ENCODE measurements around the gene NTF4. TPM values are rescaled to one million over a fixed set of nuclear protein-coding genes. Genes with fewer than 3 reads are reported as not detected.
"Not testable (repeated sequence)": the region's sequence is repeated elsewhere in the genome, so short reads cannot be mapped to it uniquely, and the experiment has no call there.

NTF4 gene
- total and polyA plus RNA-seq, 2 of the 8 experiments (the other 6 are each of a cell fraction or from before 2014, with no cell fraction given) = 3.1 to 6.5 TPM

GRCh38 chr19:49074869-49075268 is 10.3 kb upstream of the NTF4 start:
- FAIRE-seq; H4K91ac ChIP-seq (replicated peaks; ENCODE audit: insufficient read length, low read length); H3K36me3 ChIP-seq (ENCODE audit: control insufficient read depth in 2 of 4, insufficient read depth in 4 of 4, low read length in 3 of 4); H4K5ac ChIP-seq (ENCODE audit: insufficient read length, low read depth, low read length); H3K79me1 ChIP-seq (ENCODE audit: low read depth, low read length); H3K4me1 ChIP-seq (replicated peaks in 1 of 4; ENCODE audit: control insufficient read depth in 3 of 4, insufficient read depth in 4 of 4, low read length in 3 of 4); H2BK15ac ChIP-seq (ENCODE audit: low read length); H3K27ac ChIP-seq (ENCODE audit: low read depth, low read length); H3K23ac ChIP-seq (ENCODE audit: insufficient read length); H3K9me3 ChIP-seq (ENCODE audit: insufficient read depth in 2 of 2, low read depth in 1 of 2, low read length in 1 of 2); H4K20me1 ChIP-seq (replicated peaks in 1 of 2; ENCODE audit: control insufficient read depth in 1 of 2, insufficient read depth in 2 of 2, low read length in 2 of 2); H3K4ac ChIP-seq (replicated peaks; ENCODE audit: insufficient read length, low read depth, low read length); H3K9ac ChIP-seq (replicated peaks in 1 of 4; ENCODE audit: extremely low read depth in 1 of 4, low read depth in 3 of 4, low read length in 3 of 4); H2AK5ac ChIP-seq (ENCODE audit: low read depth, low read length); H3K23me2 ChIP-seq (ENCODE audit: low read depth, low read length); H3K56ac ChIP-seq (replicated peaks; ENCODE audit: insufficient read length, low read depth, low read length); H3K18ac ChIP-seq (ENCODE audit: extremely low read depth, low read length); H4K8ac ChIP-seq (ENCODE audit: extremely low read depth, insufficient read depth, low read length); H2BK12ac ChIP-seq (ENCODE audit: low read depth, low read length); H2AFZ ChIP-seq (ENCODE audit: low read length); H3K4me3 ChIP-seq (ENCODE audit: extremely low read depth in 1 of 4, insufficient read depth in 2 of 4, low read depth in 3 of 4, low read length in 4 of 4); H2BK5ac ChIP-seq (ENCODE audit: low read depth, low read length); H3K14ac ChIP-seq (ENCODE audit: insufficient read length); H3K79me2 ChIP-seq (ENCODE audit: control insufficient read depth in 1 of 2, insufficient read depth in 2 of 2, low read length in 2 of 2); H2BK120ac ChIP-seq (replicated peaks; ENCODE audit: low read depth, low read length); H3K4me2 ChIP-seq (ENCODE audit: insufficient read depth in 1 of 2, low read depth in 2 of 2, low read length in 2 of 2); H2BK20ac ChIP-seq (ENCODE audit: low read length): not testable (repeated sequence)
- ChIA-PET POLR2A (ENCODE audit: partially characterized antibody) (interaction anchor here (0.6 to 1.5 kb wide), 5 partner anchors 12 to 608 kb away, joined by 3 to 8 read pairs (median 3); no protein-coding TSS in a partner anchor), CTCF (ENCODE audit: partially characterized antibody) (interaction anchor here (0.6 to 3.8 kb wide), 23 partner anchors 8 to 1512 kb away, joined by 3 to 26 read pairs (median 6); partner anchors contain the start of genes CGB7 and NTF4)
- peak in 1 of 2 experiments; percentile 54 for DNase-seq (ENCODE audit: low read depth in 1 of 2, low spot score in 2 of 2)
- TF ChIP-seq CTCF (IDR thresholded peaks at IDR 0.05; ENCODE audit: control extremely low read depth in 1 of 3, insufficient read depth in 1 of 3, low read depth in 1 of 3, low read length in 3 of 3) (peak; percentile 61 to 64 (median 62)), RAD21 (IDR thresholded peaks at IDR 0.05 in 1 of 2, conservative IDR thresholded peaks at IDR 0.05 in 1 of 2; ENCODE audit: low read depth in 2 of 2, low read length in 2 of 2) (peak; percentile 52 to 58)
- WGBS, 2 experiments (ENCODE audit: extremely low coverage in 1 of 2, insufficient coverage in 1 of 2, insufficient read length in 1 of 2, insufficient replicate concordance in 2 of 2, low coverage in 1 of 2, low lambda C conversion rate in 2 of 2, missing lambda C conversion rate in 1 of 2) = 40% methylated on average over 7 of the region's 9 CpGs; no CpG with 5 or more reads in 1 of the 2 experiments
- peaks cover 26 to 38% (median 36%) of the 10 kb centered on the region in 4 experiments for H3K27me3 ChIP-seq (replicated peaks in 1 of 4; ENCODE audit: control insufficient read depth in 3 of 4, extremely low read depth in 1 of 4, insufficient read depth in 3 of 4, low read length in 3 of 4)

Measured in H1 (cell line).